GM18520 (cell line): ENCODE data around the gene STK32C.
"Not testable (repeated sequence)": the region's sequence is repeated elsewhere in the genome, so short reads cannot be mapped to it uniquely, and the experiment has no call there.

Source experiments
- ATAC-seq: cut with Tn5 transposase; IDR thresholded peaks from one replicate; pipeline ENCODE4 v1.9.1; 2021; ENCODE audit not compliant: unreplicated experiment

Gene STK32C

DNA sequence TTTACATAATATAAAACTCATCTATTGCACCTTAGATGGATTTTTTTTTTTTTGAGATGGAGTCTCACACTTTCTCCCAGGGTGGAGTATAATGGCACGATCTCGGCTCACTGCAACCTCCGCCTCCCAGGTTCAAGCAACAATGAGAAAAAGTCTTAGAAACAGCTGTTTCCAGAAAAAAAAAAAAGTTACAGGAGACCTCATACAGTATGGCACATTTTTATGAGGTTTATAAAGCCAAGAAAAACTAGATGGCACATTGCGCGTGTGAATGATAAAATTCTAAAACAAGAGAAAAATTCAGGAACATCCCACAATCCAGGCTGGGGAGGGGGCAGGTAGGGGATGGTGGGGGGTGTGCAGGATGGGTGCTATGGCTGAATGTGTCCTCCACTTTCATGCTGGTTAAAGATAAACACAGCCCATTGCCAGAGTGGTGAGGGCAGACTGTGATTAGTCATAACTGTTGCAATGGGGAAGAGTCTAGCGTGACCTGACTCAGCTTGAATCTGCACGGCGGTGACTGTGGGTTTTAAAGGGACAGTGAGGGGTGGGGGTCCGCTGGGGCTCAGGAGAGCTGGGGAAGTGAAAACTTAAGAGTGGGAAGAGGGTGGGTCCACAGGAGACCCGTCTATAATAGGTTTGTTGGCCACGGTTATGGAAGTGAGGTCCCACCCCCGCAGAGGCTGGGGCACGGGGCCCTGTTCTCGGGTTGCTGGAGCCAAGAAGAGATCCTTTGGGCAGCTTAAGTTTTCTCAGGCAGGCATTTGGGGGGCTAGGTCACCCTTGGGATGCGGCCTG, 12.3 kb upstream of the STK32C start:
- peak; percentile 97 for ATAC-seq

DNA sequence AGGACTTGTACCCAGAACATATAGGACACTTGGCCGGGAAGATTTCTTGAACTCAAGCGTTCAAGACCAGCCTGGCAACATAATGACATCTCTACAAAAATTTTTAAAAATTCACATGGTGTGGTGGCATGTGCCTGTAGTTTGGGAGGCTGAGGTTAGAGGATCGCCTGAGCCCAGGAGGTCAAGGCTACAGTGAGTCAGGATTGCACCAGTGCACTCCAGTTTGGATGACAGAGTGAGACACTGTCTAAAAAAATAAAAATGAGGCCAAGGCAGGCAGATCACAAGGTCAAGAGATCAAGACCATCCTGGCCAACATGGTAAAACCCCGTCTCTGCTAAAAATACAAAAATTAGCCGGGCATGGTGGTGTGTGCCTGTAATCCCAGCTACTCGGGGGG, 9.7 kb upstream of the STK32C start:
- ATAC-seq, result not testable (repeated sequence)

DNA sequence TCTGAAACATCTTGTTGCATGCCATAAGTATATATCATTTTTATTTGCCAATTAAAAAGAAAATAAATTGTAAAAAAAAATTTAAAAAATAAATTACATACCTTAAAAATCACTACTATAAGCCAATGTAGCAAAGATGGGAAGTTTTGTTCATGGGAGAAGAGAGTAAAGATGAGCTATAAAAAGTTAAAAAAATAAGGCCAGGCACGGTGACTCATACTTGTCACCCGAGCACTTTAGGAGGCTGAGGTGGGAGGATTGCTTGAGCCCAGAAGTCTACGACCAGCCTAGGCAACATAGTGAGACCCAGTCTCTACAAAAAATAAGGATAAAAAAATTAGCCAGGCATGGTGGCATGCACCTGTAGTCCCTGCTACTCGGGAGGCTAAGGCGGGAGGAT, 8.4 kb upstream of the STK32C start:
- no peak for ATAC-seq

DNA sequence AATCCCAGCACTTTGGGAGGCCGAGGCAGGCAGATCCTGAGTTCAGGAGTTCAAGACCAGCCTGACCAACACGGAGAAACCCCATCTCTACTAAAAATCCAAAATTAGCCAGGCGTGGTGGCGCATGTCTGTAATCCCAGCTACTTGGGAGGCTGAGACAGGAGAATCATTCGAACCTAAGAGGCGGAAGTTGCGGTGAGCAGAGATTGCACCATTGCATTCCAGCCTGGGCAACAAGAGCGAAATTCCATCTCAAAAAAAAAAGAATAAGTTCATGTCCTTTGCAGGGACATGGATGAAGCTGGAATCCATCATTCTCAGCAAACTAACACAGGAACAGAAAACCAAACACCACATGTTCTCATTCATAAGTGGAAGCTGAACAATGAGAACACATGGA, 7.1 kb upstream of the STK32C start:
- not testable (repeated sequence) for ATAC-seq

DNA sequence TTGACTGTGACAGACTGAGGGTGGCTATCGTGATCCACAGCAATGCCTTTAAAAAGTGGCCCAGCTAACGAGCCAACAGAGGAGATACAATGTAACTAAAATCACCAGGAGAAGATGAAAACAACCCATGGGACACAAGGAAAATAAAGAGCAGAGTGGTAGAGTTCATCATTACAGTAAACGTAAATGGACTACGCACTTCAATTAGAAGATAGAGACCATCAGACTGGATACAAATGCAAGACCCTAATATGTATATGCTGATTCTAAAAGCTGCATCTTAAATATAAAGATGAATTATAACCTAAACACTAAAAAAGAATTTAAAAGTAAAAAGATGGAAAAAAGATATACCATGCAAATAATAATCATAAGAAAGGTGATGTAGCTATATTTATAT, 6.6 kb upstream of the STK32C start:
- no peak for ATAC-seq

DNA sequence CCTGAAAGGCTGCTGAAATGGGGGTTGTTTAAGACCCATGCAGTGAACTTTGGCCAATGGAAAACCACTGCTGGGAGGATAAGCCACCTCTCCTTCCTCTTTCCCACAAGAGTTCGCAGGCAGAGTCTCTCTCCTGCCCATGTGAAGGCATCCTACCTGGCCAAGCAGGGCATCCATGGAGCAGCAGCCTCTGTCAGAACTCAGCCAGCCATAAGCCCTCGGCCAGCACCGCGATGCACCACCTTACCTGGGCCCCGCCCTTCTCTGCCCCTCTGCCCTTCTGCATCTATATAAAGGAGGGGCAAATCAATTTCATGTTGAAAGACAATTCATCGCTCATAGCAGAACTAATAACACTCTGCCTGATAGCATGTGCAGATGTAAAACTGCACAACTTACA, 6.1 kb upstream of the STK32C start:
- ATAC-seq, result no peak

DNA sequence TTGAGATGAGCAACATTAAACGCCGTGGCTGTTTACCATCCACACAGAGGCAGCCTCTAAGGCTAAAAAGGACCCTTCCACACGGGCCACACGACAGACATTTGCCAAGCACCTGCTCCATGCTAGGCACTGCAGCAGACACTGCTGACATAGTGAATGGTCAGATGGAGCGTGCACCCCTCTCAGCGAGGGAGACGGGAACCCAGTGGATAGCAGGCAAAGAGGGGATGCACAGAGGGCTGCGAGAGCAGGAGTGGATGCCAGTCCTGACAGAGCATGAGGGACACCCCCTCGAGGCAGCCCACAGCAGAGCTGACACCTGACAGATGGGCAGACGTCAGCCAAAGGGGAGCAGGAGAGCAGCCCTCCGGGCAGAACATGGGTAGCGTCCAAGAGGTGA, 5.6 kb upstream of the STK32C start:
- no peak for ATAC-seq

DNA sequence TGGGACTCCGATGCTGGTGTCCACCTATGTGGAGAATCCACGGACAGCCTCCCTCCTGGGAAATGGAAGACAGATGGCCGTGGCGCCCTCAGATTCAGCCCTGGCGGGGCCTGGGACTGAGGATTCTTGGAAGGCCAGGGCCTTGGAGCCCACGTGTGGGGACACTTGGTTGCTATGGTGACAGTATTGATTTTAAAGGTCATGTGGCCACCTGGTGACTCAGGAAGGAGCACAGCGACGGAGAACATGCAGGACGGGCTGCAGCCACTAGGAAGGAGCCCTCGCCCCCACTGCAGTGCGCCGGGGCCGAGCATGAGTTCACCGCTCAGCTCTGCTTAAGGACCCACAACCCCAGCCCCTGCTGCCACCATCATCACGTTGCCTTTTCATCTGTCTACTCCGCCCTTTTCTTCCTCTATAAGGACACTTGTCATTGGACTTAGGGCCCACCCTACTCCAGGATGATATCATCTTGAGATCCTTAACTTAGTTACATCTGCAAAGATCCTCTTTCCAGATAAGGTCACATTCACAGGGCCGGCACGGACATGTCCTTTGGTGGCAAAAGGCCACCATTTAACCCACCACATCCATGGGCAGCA, 3.7 kb upstream of the STK32C start:
- no peak for ATAC-seq

DNA sequence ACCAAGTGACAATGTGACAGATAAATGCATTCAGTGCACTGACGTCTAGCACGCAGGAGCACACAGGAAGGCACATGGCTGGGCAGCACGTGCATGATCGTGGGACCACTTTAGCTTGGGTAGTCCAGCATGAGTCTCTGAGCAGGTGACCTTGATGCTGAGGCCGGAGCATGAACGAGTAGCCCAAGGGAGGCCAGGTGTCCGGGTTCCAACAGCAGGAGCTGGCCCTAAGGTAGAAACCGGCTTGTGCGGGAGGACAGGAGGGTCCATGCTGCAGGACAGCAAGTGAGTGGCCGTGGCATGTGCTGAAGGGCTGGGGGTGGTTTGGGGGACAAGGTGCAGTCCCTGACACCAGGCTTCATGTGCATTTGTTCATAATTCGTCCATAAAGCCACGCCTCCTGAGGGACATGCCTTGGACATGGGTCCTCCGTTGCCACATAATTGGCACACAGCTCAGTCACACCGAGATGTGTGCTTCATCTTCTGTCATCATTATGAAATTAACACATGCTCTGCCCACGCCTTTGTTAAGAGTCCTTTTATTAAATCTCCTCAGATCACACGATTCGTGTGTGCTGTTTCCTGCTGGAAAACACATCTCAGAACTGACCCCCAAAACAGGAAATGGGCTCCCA, 3.1 kb upstream of the STK32C start:
- ATAC-seq, result no peak

DNA sequence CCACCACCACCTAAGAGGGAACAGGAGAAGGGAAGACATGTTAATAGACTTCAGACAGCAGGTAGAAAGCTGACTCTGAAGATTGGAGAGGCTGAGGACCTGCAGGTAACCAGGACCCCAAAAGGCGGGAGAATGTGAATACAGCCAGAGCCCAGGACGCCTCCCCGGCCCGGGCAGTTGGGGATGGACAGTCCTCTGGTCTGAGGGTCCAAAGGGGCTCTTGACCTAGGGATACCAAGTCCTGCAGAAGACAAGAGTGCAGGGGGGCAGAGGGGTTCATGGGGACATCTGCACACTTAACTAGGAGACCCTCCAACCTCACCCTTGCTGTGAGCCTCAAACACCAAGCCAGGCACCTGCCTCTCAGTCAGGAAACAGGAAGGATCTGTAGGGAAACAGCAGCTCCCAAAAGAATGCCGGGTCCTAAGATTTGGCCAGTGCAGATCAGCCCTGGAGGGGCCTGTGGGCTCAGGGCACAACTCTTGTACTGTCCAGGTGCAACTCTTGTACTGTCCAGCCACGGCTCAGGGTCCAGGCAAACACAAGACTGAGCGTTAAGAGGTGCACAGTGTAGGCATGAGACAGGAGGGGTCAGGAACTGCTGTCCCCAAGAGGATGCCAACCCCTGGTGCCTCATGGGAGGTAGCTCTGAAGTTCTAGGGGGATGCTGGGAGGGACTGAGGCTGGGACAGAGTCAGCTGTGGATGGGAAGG, 2.3 kb upstream of the STK32C start:
- ATAC-seq, result no peak

DNA sequence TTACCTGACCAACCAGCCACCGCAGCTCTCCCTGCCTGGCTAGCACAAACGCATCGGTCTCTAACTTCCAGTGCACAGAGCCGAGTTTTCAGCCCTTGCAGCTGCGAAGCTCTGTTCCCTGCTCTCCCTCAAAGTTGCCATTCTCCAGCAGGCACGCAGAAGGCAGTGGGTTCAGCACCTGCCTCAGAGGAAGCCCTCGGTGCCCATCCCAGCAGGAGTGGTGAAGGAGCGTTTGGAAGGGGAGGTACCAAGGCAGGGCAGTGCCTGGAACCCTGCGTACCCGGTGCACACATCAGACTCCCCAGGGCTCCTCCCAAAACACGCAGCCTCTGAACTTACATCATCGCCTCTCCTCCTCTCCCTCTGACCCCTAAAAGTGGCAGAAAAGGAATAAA, 1.7 kb upstream of the STK32C start:
- ATAC-seq, result no peak

DNA sequence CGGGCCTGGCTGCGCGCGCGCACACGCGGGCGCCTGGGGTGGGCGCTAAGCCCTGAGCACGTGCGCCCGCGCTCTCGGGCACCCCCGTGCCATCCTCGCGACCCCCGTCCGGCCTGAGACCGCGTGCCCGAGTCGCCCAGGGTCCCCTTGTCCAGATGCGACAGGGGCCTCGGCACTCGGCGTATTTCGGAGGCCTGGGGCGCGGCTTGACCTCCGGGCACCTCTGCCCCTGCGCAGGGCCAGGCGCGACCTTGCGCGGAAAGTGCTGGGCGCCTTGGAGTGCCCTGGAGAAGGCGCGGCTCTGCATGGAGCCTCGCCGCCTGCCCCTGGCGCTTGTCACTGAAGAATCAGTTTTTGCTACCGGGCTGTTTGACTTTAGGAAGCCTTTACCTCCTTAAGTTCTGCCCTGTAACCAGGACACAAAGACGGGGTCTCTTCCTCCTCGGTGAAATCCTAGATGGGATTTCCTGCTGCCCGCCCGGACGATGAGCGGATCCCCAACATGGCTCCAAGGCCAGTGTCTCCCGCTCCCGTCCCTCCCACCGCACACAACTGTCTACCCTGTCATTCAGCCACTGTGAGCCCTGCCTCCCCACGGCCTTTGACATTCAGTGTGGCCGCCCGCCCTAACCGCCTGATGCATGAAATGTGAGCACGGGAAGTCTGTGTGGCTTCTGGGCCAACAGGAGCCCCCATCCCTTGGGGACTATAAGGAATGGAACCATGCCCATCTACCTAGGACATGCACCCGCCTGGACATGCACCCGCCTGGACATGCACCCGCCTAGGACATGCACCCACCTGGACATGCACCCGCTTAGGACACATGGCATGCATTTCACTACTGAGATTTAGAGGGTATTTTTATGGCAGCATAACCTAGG, 1.1 kb upstream of the STK32C start:
- ATAC-seq, result no peak

DNA sequence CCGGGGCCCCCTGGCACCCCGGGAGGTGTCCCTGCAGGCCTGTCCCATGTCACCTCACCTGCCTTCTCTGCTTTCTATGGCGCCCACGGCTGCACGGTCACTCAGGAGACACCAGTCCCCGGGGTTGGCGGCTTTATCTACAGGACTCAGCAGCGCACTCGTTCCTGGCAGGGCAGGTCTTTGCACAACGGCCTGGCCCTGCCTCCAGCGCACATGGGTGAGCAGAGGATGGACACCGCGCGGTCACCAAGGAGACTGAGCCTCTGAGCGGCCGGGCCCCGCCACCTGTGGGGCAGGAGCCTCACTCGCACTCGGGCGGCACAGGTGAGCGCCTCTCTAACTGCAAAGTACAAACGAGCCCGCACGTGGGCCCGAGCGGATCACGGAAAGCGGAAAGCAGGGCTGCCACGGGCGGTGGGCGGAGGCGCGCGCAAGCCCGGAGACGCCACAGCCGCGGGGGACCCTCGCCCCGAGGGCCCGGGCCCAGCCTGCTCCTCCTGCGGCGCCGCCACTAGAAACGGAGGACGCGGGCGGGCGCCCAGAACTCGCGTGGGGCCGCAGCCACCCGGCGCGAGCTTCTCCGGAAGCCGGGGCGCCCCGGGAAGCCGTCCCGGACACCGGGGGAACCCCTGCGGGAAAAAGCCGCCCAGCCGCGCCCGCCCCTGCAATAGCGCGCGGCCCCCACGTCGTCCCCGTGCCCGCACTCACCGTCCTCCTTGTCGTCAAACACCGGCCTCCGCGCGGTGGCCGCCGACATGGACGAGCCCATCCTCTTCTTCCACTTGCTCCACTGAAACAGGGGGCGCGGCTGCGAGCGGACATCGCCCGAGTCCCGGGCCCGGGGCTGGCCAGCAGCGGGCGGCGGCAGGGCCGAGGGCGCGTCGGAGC, 642 bp downstream of the STK32C start:
- ATAC-seq, result peak; percentile 6

DNA sequence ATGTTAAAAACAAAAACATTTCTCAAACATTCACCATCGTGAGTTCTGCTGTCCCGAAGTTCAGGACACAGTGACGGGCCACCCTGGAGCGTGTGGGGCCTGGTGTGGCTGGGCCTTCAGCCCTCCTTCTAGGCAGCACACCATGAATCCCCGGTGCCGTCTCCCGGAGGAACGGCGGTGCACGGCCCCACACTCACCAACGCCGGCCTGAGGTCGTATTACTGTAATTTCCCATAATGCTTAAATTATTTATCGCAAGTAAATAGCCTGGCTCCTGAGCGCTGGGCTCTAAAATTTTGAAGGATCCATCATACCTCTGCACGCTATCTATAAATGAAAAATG, 1.4 kb downstream of the STK32C start:
- ATAC-seq, result no peak

DNA sequence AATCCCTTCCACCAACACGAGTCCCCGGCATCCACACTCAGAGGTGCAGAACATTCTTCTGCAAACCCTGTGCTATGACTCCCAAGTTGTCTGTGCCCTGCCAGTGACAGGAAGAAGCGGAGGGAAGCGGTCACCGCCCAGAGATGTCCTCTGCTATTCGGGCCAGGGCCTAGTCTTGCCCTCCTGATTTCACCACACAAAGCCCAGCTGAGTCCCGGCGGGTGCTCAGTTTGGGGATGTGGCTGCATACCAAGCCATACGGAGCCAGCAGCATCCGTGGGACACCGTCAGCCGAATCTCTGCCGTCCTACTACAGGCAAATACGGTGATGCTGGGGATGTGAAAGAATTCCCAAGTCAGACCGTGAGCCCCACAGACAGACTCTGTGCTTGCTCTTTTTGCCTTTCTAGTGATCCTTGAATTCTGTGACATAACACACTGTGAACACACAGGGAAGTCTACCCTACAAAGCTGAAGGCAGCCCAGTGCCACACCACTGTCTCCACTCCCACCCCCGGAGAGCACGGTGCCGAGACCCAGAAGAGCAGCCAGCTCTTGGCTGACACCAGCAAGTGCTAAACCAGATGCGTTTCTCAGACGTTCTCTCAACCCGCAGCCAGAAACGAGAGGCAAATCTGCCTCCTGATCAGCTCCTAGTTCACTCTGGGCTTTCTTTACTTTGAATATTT, 2.0 kb downstream of the STK32C start:
- ATAC-seq, result no peak

DNA sequence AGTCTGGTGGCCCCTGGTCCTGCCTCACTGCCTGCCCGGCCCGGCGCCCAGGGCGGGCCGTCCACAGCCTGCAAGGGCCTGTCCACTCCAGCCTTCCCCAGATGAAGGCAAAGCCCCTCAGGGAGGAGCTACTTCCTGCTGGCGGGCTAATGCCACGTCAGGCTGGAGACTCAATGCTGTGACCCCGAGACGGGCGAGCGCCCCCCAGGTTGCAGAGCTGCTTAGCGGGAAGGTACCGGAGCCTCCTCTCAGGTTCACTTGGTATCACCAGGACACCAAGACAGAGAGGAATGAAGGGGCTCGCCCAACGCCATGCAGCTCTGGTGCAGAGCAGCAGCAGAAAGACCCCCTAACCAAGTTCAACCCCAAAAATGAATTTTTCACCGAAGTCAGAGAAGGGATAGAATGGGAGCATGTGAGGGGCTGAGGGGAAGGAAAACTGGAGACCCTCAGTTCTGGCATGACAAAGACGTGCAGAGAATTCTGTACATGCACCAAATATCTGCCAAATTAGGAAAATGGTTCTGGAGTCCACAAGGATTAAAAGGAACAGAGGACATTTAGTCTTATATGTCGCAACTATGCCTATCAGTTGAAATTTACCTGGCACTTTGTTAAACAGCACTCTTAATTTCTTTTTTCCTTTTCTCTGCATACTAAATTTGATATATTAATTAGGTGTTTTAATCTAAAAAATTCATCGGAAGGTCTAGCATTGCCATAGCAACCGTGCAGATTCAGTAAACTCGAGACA, 2.8 kb downstream of the STK32C start:
- no peak for ATAC-seq

DNA sequence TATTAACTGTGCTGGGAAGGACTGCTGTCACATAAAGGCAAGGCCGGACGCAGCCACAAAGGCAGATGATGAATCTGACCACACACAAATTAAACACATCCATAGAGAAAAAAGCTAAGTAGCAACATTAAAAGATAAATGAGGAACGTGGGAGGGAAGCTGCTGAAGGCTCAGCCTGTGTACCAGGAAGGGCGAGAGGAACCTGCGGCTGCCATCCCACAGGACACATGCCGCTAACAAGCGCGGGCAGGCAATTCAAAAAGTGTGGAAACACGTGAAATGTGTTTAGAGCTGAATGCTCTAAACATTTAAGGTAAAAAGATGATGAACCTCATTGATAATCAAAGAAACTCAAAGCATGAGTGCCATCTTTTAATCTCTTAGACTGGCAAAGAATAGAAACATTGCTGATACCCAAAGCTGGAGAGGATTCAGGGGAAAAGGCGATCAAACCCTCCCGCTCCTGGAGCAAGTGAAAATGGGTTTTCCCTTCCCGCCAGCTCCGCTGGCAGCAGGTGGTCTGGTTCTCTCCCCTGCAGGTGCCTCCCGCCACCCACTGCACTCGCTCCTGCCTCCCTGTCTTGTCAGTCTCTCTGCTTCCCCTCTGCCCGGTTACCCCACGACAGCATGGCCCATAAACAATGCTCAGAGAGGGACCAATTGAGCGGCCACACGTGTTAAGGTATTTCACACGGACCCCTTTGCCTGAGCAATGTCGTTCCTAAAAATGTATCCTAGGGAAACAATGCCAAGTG, 4.2 kb downstream of the STK32C start:
- ATAC-seq, result no peak
